Measurements from ENCODE around the gene CXorf65. TPM values are rescaled to one million over a fixed set of nuclear protein-coding genes. Genes with fewer than 3 reads are reported as not detected.

CXorf65 gene
- total RNA-seq, 1 experiment from 2014 or later = not detected

GRCh38 chrX:71067089-71067488 lies 39.5 kb downstream of the CXorf65 start:
- DNase-seq = peak; percentile 40
- H3K9ac ChIP-seq (ENCODE audit: low read length) = peak overlapping the region; percentile 71
- no peaks in the 10 kb centered on the region for H3K36me3 ChIP-seq (ENCODE audit: insufficient read depth, low read length)
- H3K9me2 ChIP-seq (replicated peaks; ENCODE audit: insufficient read depth, low read length) = no peaks in the 10 kb centered on the region
- H2AFZ ChIP-seq (ENCODE audit: low read length) = no peak overlapping the region
- H3K27me3 ChIP-seq (ENCODE audit: low read length) = no peaks in the 10 kb centered on the region
- peak overlapping the region; percentile 69 for H3K4me2 ChIP-seq (ENCODE audit: low read depth, low read length, poor library complexity, severe bottlenecking)
- no peak overlapping the region for H3K27ac ChIP-seq (ENCODE audit: low read length)
- H3K79me2 ChIP-seq (ENCODE audit: low read length) = peaks cover 29% of the 10 kb centered on the region
- peaks cover 7% of the 10 kb centered on the region for H3K4me1 ChIP-seq (ENCODE audit: low read length)
- H3K9me3 ChIP-seq (ENCODE audit: low read length) = no peaks in the 10 kb centered on the region; the same call in 1 of the 2 replicates
- H3K4me3 ChIP-seq (ENCODE audit: low read length) = peak overlapping the region; percentile 73
- no peaks in the 10 kb centered on the region for H4K20me1 ChIP-seq (ENCODE audit: insufficient read depth, low read depth, low read length)

DNA sequence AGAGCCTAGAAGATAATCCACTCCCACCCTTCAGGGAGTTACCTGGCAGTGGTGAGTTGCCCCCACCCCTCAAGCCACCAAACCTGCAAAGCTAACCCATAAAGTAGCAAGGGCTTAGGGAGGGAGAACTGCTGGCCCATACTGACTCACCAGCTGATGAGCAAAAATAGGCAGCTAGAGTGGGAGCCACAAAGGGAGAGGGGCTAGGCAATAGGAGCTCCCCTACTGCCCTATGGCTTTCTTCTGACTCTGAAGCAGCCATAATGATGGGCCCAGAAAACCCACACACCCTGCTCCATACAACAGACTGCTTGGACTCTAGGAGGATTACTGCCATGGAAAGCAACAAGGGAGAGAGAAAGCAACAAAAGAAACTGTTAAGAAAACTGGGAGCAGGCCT lies 46.4 kb downstream of the CXorf65 start:
- H4K20me1 ChIP-seq (ENCODE audit: insufficient read depth, low read depth, low read length) = no peaks in the 10 kb centered on the region
- no peak overlapping the region for H3K9ac ChIP-seq (ENCODE audit: low read length)
- no peak overlapping the region for H2AFZ ChIP-seq (ENCODE audit: low read length)
- no peaks in the 10 kb centered on the region; the same call in 1 of the 2 replicates for H3K9me3 ChIP-seq (ENCODE audit: low read length)
- H3K36me3 ChIP-seq (ENCODE audit: insufficient read depth, low read length) = 0 out of 2 replicates have a peak, but pooled peaks cover 3% of the 10 kb centered on the region
- no peak overlapping the region for H3K27ac ChIP-seq (ENCODE audit: low read length)
- H3K4me3 ChIP-seq (ENCODE audit: low read length) = no peak overlapping the region
- no peaks in the 10 kb centered on the region for H3K9me2 ChIP-seq (replicated peaks; ENCODE audit: insufficient read depth, low read length)
- no peaks in the 10 kb centered on the region for H3K27me3 ChIP-seq (ENCODE audit: low read length)
- H3K4me1 ChIP-seq (ENCODE audit: low read length) = no peaks in the 10 kb centered on the region
- H3K4me2 ChIP-seq (ENCODE audit: low read depth, low read length, poor library complexity, severe bottlenecking) = no peak overlapping the region
- peaks cover 7% of the 10 kb centered on the region for H3K79me2 ChIP-seq (ENCODE audit: low read length)
- no peak for DNase-seq

DNA sequence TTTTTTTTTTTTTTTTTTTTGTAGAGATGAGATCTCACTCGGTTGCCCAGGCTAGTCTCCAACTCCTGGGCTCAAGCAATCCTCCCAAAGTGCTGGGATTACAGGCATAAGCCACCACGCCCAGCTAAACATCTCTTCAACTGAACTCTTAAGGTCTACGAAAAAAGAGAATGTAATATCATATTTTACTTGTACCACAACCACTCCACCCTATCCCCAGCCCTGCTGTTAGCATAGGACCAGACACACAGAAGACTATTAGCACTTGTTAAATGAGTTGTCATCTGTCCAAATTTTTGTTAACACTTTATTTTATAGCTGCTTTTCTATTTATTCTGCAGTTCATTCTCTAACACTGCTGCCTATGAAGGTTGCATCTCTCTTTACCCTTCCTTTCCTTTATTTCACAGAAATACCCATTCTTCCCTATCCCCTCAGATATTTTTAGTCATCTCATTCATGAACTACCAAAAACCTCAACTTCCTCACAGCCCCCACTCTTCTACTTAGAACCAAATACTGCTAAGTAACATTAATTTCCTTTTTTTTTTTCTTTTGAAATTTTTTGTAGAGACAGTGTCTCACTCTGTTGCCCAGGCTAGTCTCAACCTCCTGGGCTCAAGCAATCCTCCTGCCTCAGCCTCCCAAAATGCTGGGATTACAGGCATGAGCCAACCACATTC lies 48.6 kb downstream of the CXorf65 start:
- no peak overlapping the region for H3K4me3 ChIP-seq (ENCODE audit: low read length)
- no peaks in the 10 kb centered on the region for H3K9me2 ChIP-seq (replicated peaks; ENCODE audit: insufficient read depth, low read length)
- no peak overlapping the region for H3K9ac ChIP-seq (ENCODE audit: low read length)
- H3K4me2 ChIP-seq (ENCODE audit: low read depth, low read length, poor library complexity, severe bottlenecking) = no peak overlapping the region
- no peaks in the 10 kb centered on the region for H3K79me2 ChIP-seq (ENCODE audit: low read length)
- no peaks in the 10 kb centered on the region for H4K20me1 ChIP-seq (ENCODE audit: insufficient read depth, low read depth, low read length)
- H3K36me3 ChIP-seq (ENCODE audit: insufficient read depth, low read length) = 0 out of 2 replicates have a peak, but pooled peaks cover 3% of the 10 kb centered on the region
- H3K4me1 ChIP-seq (ENCODE audit: low read length) = no peaks in the 10 kb centered on the region
- H3K27me3 ChIP-seq (ENCODE audit: low read length) = no peaks in the 10 kb centered on the region
- no peaks in the 10 kb centered on the region for H3K9me3 ChIP-seq (ENCODE audit: low read length)
- DNase-seq = no peak
- H3K27ac ChIP-seq (ENCODE audit: low read length) = no peak overlapping the region
- H2AFZ ChIP-seq (ENCODE audit: low read length) = no peak overlapping the region

- DNase-seq = no peak
- no peaks in the 10 kb centered on the region for H3K27me3 ChIP-seq (ENCODE audit: low read length)
- H3K9ac ChIP-seq (ENCODE audit: low read length) = no peak overlapping the region
- no peaks in the 10 kb centered on the region for H3K4me1 ChIP-seq (ENCODE audit: low read length)
- no peaks in the 10 kb centered on the region for H3K9me3 ChIP-seq (ENCODE audit: low read length)
- H3K9me2 ChIP-seq (replicated peaks; ENCODE audit: insufficient read depth, low read length) = no peaks in the 10 kb centered on the region
- H3K4me3 ChIP-seq (ENCODE audit: low read length) = no peak overlapping the region
- H3K4me2 ChIP-seq (ENCODE audit: low read depth, low read length, poor library complexity, severe bottlenecking) = no peak overlapping the region
- H3K36me3 ChIP-seq (ENCODE audit: insufficient read depth, low read length) = 0 out of 2 replicates have a peak, but pooled peaks cover 3% of the 10 kb centered on the region
- H2AFZ ChIP-seq (ENCODE audit: low read length) = no peak overlapping the region
- H4K20me1 ChIP-seq (ENCODE audit: insufficient read depth, low read depth, low read length) = no peaks in the 10 kb centered on the region
- no peaks in the 10 kb centered on the region for H3K79me2 ChIP-seq (ENCODE audit: low read length)
- H3K27ac ChIP-seq (ENCODE audit: low read length) = no peak overlapping the region
Observed at GRCh38 chrX:71056867-71057266, 49.7 kb downstream of the CXorf65 start.

Small RNA genes lying within 50 kb of the gene (small RNA-seq; reads per million reads assigned to genes)
- not detected for gene CXorf65

Other genes with a start within 250 kb of the CXorf65 start
- not detected in 2 replicates for gene TEX11, start 198.0 kb downstream of the CXorf65 start, total RNA-seq (2014; rRNA removed; shearing (Covaris generic); ENCODE audit: low replicate concordance)
- gene SLC7A3, start 175.6 kb downstream of the CXorf65 start, total RNA-seq (2014; rRNA removed; shearing (Covaris generic); ENCODE audit: low replicate concordance) = not detected in 2 replicates
- 18.9 and 38.3 TPM in 2 replicates for gene SNX12, start 38.4 kb downstream of the CXorf65 start, total RNA-seq (2014; rRNA removed; shearing (Covaris generic); ENCODE audit: low replicate concordance)
- 4.5 and 9.5 TPM in 2 replicates for gene FOXO4, start 10.9 kb downstream of the CXorf65 start, total RNA-seq (2014; rRNA removed; shearing (Covaris generic); ENCODE audit: low replicate concordance)
- 4.3 and 9.1 TPM in 2 replicates for gene IL2RG, start 4.8 kb upstream of the CXorf65 start, total RNA-seq (2014; rRNA removed; shearing (Covaris generic); ENCODE audit: low replicate concordance)
- gene MED12, start 11.9 kb upstream of the CXorf65 start, total RNA-seq (2014; rRNA removed; shearing (Covaris generic); ENCODE audit: low replicate concordance) = 32.7 and 35.2 TPM in 2 replicates
- gene NLGN3, start 38.1 kb upstream of the CXorf65 start, total RNA-seq (2014; rRNA removed; shearing (Covaris generic); ENCODE audit: low replicate concordance) = 0.86 and 1.9 TPM in 2 replicates
- not detected in 2 replicates for gene GJB1, start 116.5 kb upstream of the CXorf65 start, total RNA-seq (2014; rRNA removed; shearing (Covaris generic); ENCODE audit: low replicate concordance)
- 28.3 and 29.1 TPM in 2 replicates for gene ZMYM3, start 147.4 kb upstream of the CXorf65 start, total RNA-seq (2014; rRNA removed; shearing (Covaris generic); ENCODE audit: low replicate concordance)
- 335 and 360 TPM in 2 replicates for gene NONO, start 176.9 kb upstream of the CXorf65 start, total RNA-seq (2014; rRNA removed; shearing (Covaris generic); ENCODE audit: low replicate concordance)
- 2.7 and 3.8 TPM in 2 replicates for gene ITGB1BP2, start 195.0 kb upstream of the CXorf65 start, total RNA-seq (2014; rRNA removed; shearing (Covaris generic); ENCODE audit: low replicate concordance)

Data from Karpas-422 (cell line).